SK-N-MC (cell line): Measurements from ENCODE around the gene TEAD1.

Source experiments
- DNase-seq: peaks from one replicate; pipeline ENCODE4 v3.0.0-alpha.2; 2011; ENCODE audit warnings: low read depth, low spot score
- H3K27ac ChIP-seq: fragments of 200-600 bp; sonication (generic); 2 replicates; pipeline ENCODE4 v1.5.1; 2016; ENCODE audit warnings: mixed run types
- H3K36me3 ChIP-seq: fragments of 200-600 bp; sonication (generic); 2 replicates; pipeline ENCODE4 v1.6.1; 2017; ENCODE audit warnings: antibody characterized with exemption, low read length, mixed read lengths; ENCODE audit not compliant: insufficient read depth
- H3K4me3 ChIP-seq: fragments of 200-600 bp; sonication (generic); 2 replicates; pipeline ENCODE4 v1.5.1; 2016
- H3K9ac ChIP-seq: fragments of 200-600 bp; sonication (generic); 2 replicates; pipeline ENCODE4 v1.8.0; 2017; ENCODE audit warnings: mixed run types, mixed read lengths; ENCODE audit not compliant: insufficient read length
- H3K9me3 ChIP-seq: fragments of 200-600 bp; sonication (generic); 2 replicates; pipeline ENCODE4 v1.6.1; 2017; ENCODE audit warnings: low read depth, mild to moderate bottlenecking, antibody characterized with exemption, low read length, moderate library complexity, mixed read lengths
- EZH2 ChIP-seq: fragments of 200-600 bp; sonication (generic); IDR thresholded peaks from one replicate; pipeline ENCODE4 v1.6.1; 2017; ENCODE audit warnings: antibody characterized with exemption
- FOXP2 ChIP-seq: optimal IDR thresholded peaks from 2 replicates; pipeline ENCODE3; 2011; ENCODE audit warnings: mild to moderate bottlenecking, moderate library complexity; ENCODE audit not compliant: insufficient read depth; ENCODE audit errors: extremely low read length, control extremely low read depth
- POLR2AphosphoS5 ChIP-seq: IDR thresholded peaks from 2 replicates; pipeline ENCODE4 v1.6.1; 2012; ENCODE audit warnings: mild to moderate bottlenecking, low read depth, low read length, borderline replicate concordance

The TEAD1 gene

DNA sequence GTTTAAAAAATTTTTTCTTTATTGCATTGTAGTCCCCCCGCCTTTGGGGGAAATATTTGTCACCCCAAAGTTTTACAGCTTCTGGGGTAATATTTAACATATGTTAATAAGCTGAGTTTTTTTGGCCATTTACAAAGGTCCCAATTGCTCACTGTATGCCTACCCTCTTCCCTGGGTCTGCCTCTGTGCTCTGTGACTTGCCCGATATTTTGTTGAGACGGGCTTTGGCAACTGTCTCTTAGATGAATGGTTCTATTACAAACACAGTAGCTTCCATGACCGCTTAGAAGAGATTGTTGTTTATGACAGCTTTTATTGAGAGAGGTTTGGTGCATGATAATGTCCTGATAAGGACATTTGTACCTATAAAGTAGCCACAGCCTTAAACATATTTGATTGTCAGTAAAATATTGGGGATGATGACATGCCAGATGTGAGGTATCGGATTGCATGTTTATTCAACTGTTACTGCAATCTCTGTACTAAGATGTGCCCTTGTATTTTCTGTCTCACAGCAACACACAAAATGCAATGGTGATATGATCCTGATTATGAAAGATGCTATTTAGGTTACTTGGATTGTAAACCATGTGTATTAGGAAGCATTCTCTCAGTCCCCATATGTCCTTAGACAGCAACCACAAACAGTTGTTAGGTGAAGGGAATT is 103.1 kb downstream of the TEAD1 start:
- Histone ChIP-seq H3K36me3 (peaks cover 34% of the 10 kb centered on the region), H3K9me3 (no peaks in the 10 kb centered on the region; the same call in 1 of the 2 replicates), H3K27ac (no peak overlapping the region), H3K9ac (no peak overlapping the region), H3K4me3 (no peak overlapping the region)
- DNase-seq = no peak
- TF ChIP-seq FOXP2 = no peak
- TF ChIP-seq EZH2 = no peak
- TF ChIP-seq POLR2AphosphoS5 = no peak

DNA sequence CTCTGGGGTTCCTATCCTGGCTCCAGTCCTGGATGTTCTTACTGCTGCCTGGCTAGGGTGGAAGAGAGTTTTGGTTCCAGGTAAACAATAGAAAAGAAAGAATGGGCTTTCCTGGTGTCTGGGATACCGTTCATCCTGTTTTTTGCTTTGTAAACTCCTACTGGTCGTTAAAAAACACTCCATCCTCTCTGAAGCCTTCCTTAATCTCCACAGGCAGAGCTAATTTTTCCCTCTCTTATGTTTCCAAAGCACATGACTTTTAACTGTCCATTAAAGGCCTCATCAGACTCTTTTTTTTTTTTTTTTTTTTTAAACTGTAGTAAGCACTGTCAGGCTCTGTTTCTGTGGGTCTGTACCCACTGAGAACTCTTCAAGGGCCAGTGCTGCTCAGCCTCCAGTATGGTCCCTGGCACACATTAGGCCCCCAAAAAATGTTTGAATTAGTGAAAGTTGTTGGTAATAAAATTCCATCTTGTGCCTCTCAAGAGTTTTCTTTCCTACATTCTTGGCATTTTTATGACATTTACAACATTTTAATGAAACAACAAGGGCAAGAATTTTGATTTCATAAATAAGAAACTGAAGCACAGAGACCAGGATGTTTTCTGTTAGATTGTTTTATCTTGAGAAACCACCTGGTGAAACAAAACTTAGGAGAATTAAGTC is 104.2 kb downstream of the TEAD1 start:
- Histone ChIP-seq H3K9me3 (no peaks in the 10 kb centered on the region; the same call in 1 of the 2 replicates), H3K4me3 (no peak overlapping the region), H3K27ac (no peak overlapping the region), H3K36me3 (peaks cover 29% of the 10 kb centered on the region), H3K9ac (no peak overlapping the region)
- TF ChIP-seq POLR2AphosphoS5 (no peak), FOXP2 (no peak), EZH2 (no peak)
- no peak for DNase-seq

DNA sequence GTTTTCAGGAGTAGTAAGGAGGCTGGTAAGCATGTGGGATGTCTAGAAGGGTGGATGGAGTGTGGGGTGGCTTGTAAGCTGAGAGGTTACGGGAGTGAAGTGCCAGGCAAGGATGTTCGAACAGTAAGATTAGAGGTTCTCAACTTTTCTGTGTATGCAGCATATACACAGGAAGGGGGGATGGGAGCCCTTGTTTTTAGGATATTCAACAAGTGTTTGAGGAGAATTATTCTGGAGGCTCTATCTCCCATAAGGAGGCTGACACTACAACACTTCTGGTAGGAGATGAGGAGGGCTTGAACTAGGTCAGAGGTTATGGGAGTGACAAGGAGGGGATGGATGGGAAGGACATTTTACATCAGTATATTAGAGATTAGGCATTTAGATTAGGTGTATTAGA is 109.5 kb downstream of the TEAD1 start:
- Histone ChIP-seq H3K9ac (no peak overlapping the region), H3K9me3 (no peaks in the 10 kb centered on the region; the same call in 1 of the 2 replicates), H3K36me3 (peaks cover 25% of the 10 kb centered on the region), H3K27ac (no peak overlapping the region), H3K4me3 (no peak overlapping the region)
- DNase-seq = no peak
- TF ChIP-seq POLR2AphosphoS5 (no peak), FOXP2 (no peak), EZH2 (no peak)

DNA sequence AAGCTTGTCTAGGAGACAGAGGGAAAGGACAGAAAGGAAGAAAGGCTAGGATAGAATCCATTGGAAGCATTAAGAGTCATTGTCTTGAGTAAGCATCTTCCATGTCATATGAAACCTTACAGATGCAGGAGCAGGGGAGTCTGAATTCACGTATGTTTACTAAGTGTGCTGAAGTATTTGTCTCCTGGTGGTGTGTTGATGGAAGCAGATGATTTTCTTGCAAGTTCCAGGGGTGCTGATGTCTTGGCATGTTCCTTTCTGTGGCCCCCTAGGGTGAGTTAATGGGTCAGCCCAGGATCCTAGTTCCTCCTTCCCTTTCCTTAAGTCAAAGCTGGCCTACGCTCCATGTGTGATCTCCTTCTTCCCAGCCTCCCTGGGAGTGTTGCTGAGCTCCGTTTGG is 110.2 kb downstream of the TEAD1 start:
- H3K9me3 ChIP-seq = no peaks in the 10 kb centered on the region; the same call in 1 of the 2 replicates
- peaks cover 18% of the 10 kb centered on the region for H3K36me3 ChIP-seq
- H3K27ac ChIP-seq = no peak overlapping the region
- no peak overlapping the region for H3K4me3 ChIP-seq
- H3K9ac ChIP-seq = no peak overlapping the region
- no peak for TF ChIP-seq POLR2AphosphoS5
- TF ChIP-seq FOXP2 = no peak
- TF ChIP-seq EZH2 = no peak
- no peak for DNase-seq

DNA sequence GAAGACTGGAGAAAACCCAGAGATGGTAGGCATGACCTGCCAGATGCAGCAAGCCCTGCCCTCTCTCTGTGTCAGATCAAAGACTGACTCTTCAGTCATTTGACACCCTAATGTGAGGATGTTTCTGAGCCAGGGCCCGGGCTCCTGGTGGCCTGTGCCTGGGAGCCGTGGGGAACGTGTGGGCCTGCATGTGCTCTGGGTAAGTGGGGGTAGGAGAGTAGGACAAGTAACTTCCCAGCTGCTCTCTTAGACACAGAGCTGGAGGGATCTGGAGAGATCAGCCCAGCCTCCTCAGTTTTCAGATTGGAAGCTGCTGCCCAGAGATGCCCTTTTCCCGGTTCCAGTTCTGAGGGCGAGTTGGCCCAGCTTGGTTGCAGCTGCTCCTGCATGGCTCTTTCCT is 110.8 kb downstream of the TEAD1 start:
- DNase-seq = no peak

DNA sequence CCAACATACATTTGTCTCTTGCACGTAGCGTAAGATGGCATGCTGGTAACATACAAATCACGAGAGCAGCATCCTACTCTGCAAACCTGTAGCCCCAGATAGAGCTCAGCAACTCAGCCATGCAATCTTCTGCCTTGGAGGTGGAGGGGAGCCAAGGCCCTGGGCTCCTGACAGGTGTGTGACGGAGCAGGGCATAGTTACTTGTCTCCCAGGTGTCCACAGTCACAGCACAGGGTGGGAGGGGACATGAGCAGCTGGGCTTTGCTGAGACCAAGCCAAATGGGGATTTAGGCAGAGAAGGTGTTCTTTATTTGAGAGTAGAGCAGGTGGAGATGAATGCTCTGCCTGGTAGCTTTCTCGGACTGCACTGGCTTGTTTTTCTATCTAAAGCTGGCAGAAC is 111.7 kb downstream of the TEAD1 start:
- Histone ChIP-seq H3K9me3 (no peaks in the 10 kb centered on the region), H3K9ac (no peak overlapping the region), H3K36me3 (peaks cover 6% of the 10 kb centered on the region), H3K4me3 (no peak overlapping the region), H3K27ac (no peak overlapping the region)
- TF ChIP-seq FOXP2 (no peak), EZH2 (no peak), POLR2AphosphoS5 (no peak)
- no peak for DNase-seq

More for the DNA sequence above, 110.8 kb downstream of the TEAD1 start:
- Histone ChIP-seq H3K36me3 (peaks cover 13% of the 10 kb centered on the region), H3K9me3 (no peaks in the 10 kb centered on the region; the same call in 1 of the 2 replicates), H3K27ac (no peak overlapping the region), H3K4me3 (no peak overlapping the region), H3K9ac (no peak overlapping the region)
- no peak for TF ChIP-seq POLR2AphosphoS5
- no peak for TF ChIP-seq FOXP2
- TF ChIP-seq EZH2 = no peak

DNA sequence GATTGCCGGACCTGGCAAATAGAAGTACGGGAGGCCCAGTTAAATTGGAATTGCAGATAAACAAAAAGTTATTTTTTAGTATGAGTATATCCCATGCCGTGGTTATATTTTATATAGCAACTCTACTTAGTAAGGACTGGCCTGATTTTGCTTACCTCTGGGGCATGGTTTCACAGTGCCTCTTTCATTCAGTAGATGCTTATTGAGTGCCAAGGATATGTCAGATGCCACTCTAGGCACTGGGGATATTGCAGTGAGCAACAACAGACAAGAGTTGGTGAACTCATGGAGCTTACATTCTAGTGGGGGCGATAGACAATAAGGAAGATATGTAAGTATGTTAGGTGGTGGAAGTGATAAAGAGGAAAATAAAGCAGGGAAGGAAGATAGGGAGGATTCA is 112.2 kb downstream of the TEAD1 start:
- no peak for DNase-seq
- no peak overlapping the region for H3K4me3 ChIP-seq
- no peaks in the 10 kb centered on the region for H3K9me3 ChIP-seq
- no peak overlapping the region for H3K9ac ChIP-seq
- H3K36me3 ChIP-seq = peaks cover 1% of the 10 kb centered on the region; the same call in 1 of the 2 replicates
- no peak overlapping the region for H3K27ac ChIP-seq
- TF ChIP-seq POLR2AphosphoS5 = no peak
- no peak for TF ChIP-seq EZH2
- TF ChIP-seq FOXP2 = no peak

DNA sequence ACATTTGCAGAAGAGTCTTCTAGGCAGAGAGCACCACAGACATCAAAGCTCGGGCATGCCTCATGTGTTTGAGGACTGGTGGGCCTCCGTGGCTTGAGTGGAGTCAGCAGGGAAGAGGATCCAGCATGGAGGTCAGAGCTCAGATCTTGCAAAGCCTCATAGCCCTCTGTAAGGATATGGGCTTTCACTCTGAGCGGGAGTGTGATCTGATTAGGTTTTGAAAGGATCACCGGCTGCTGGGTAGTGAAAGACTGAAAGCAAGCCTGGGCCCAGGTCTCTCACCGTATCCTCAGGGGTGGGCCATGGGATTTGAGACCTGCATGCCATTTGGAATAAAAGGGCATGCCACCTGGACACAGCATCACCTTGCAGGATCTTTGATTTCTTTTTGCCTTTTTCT is 112.7 kb downstream of the TEAD1 start:
- H3K9ac ChIP-seq = no peak overlapping the region
- no peak overlapping the region for H3K4me3 ChIP-seq
- no peak for TF ChIP-seq EZH2
- TF ChIP-seq FOXP2 = no peak
- no peak for TF ChIP-seq POLR2AphosphoS5
- no peak overlapping the region for H3K27ac ChIP-seq
- H3K9me3 ChIP-seq = no peaks in the 10 kb centered on the region
- no peaks in the 10 kb centered on the region; the same call in 1 of the 2 replicates for H3K36me3 ChIP-seq
- no peak for DNase-seq

DNA sequence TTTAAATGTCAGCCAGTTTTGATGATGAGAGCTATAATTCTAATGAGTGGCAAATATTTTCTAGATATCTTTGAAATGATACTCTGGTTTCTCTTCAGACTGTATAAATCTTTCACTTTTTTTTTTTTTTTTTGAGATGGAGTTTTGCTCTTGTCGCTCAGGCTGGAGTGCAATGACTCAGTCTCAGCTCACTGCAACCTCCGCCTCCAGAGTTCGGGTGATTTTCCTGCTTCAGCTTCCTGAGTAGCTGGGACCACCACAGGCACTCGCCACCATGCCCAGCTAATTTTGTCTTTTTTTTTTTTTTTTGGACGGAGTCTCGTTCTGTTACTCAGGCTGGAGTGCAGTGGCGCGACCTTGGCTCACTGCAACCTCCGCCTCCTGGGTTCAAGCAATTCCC is 113.6 kb downstream of the TEAD1 start:
- TF ChIP-seq EZH2 (no peak), POLR2AphosphoS5 (no peak), FOXP2 (no peak)
- H3K9me3 ChIP-seq = no peaks in the 10 kb centered on the region
- H3K9ac ChIP-seq = no peak overlapping the region
- H3K27ac ChIP-seq = no peak overlapping the region
- H3K36me3 ChIP-seq = peaks cover 2% of the 10 kb centered on the region; the same call in 1 of the 2 replicates
- DNase-seq = no peak
- H3K4me3 ChIP-seq = no peak overlapping the region
